IPS DF 4.7 (cell line): ENCODE measurements around the gene NRXN3.

Source experiments
- DNase-seq: peaks from one replicate; pipeline ENCODE4 v3.0.0-alpha.2; 2013; ENCODE audit warnings: low spot score; ENCODE audit errors: extremely low read depth

The NRXN3 gene

DNA sequence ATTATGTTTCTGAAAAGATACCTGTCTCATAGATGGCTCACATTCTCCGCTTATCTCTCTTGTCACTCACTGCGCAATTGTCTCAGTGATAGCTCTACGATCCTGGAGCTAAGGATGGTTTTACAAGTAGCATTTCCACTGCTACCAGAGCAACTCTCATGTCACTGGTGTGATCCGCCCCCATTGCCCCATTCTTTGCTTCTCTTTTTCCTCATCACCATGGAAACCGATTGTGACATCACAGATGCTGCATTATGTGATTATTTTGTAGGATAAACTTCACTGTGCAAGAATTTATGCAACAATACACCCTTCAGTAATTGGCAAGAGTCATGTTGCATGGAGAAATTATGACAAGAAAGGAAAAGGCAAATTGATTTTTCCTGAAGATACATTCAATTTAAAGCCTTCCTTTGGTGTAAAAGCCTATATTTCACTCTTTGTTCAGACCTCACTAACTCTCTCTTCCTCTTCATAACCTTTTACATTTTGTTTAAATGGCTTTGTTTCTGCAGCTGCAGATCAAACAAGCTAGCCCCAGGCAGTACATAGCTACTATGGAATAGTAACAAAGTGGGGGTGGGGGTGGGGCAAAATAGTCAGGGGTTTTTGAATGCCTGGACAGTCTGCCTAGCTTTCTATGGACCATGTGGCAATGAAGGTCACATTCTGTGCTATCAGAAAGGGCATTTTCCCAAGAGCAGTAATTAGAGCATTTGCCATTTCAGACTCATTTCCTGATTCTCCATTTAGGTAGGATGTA lies 539.8 kb downstream of the NRXN3 start:
- no peak for DNase-seq

- DNase-seq = no peak
These were observed 540.8 kb downstream of the NRXN3 start for GRCh38 chr14:78710963-78711362.

DNA sequence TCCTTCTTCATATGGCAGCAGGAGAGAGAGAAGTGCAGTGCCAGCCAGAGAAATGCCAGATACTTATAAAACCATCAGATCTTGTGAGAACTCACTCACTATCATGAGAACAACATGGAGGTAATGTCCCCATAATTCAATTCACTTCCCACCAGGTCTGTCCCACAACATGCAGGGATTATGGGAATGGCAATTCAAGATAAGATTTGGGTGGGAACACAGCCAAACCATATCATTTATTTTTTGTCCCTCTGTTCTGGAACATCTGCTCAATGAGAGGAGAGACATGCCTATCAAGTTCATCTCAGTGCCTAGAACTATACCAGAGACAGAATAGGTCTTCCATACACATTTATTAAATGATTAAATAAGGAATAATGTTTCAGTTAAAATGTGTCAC lies 543.5 kb downstream of the NRXN3 start:
- no peak for DNase-seq

GRCh38 chr14:78714711-78715110 lies 544.5 kb downstream of the NRXN3 start:
- DNase-seq = no peak

GRCh38 chr14:78721756-78722480 lies 551.7 kb downstream of the NRXN3 start:
- no peak for DNase-seq

GRCh38 chr14:78725086-78725485 lies 554.9 kb downstream of the NRXN3 start:
- DNase-seq = no peak

- DNase-seq = no peak
These were observed 566.9 kb downstream of the NRXN3 start for GRCh38 chr14:78737116-78737515.

DNA sequence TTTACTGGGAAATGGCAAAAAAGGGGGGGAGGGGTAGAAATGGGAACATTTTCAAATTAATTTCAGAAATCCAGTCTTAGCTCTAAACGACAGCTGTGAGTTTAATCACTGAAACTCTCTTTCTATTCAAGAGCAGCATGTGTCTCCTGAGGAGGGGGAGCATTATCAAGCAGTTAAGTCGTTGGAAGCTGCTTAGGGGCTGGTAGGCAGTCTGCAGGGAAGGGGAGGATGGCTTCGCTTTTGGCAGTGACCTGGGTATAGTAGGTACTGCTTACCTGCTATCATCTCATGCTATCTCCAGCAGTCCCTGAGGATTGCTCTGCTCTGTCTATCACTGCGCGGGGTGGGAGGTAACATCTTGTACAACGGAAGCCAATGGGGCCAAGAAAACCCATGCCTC lies 567.4 kb downstream of the NRXN3 start:
- no peak for DNase-seq

- DNase-seq = no peak
These were observed 576.0 kb downstream of the NRXN3 start for GRCh38 chr14:78746086-78746595.

- no peak for DNase-seq
These were observed 577.6 kb downstream of the NRXN3 start for GRCh38 chr14:78747813-78748212.

DNA sequence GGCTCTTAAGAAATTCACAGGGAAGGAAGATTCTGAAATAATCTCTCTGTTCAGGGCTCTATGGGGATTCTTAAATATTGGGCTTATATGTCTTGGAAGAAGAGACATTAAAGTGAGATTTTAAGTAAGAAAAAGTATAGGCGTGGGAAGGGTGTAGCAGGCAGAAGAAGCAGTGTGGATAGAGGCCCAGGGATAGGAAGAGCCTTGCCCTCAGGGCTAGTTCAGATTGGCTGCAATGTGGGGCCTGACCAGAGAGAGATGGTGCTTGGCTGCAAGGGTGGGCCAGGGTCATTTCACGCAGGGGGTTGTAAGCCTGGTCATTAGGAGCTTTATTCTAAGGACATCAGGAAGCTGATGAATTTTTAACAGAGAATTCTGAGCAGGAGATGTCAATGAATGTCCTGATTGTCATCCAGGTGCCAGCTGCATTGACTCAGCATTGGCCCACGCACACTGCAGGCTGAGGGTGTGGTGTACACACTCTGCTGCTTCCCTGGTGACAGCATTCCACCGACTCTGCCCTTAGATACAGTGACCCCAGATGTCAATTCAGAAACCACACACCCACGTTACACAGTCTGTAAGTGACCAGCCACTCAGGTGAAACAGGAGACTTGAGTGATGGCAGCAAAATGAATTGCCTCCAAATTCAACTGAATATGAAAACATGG lies 582.5 kb downstream of the NRXN3 start:
- DNase-seq = no peak

DNA sequence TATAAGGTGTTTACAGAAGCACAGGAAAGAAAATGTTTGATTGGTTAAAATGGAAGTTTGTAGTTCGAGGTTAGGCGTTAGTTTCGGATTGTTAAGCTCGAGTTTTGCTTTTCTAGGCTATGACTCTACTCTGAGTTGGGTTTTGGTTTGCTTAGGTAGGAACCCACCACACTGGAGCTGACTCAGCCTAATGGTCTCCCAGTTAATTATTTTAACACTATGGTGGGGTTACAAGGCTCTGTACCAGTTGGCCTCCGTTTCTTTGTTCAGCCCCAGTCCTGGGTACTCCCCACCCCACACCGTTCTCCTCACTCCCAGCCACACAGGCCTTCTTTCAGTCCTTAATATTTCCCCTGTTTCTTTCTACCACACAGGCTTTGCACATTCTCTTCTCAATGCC lies 583.9 kb downstream of the NRXN3 start:
- no peak for DNase-seq

GRCh38 chr14:78758333-78758732 lies 588.2 kb downstream of the NRXN3 start:
- no peak for DNase-seq

DNA sequence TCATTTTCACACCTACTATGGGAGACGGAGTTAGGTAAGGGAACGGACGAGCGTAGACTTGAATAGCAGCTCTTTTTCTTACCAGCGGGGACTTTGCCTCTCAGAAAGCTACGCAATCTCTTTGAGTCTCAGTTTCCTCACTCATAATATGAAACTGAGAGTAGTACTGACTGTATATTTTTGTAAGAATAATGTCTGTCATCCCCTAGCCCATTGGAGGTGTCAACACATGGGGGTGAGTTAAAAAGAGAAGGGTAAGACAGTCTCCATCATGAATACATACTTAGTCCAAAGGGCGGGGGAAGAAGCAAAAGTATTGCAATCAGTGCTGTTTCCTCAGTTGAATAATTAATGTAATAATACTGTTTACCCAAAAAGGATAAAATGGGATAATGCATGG lies 592.2 kb downstream of the NRXN3 start:
- DNase-seq = no peak

DNA sequence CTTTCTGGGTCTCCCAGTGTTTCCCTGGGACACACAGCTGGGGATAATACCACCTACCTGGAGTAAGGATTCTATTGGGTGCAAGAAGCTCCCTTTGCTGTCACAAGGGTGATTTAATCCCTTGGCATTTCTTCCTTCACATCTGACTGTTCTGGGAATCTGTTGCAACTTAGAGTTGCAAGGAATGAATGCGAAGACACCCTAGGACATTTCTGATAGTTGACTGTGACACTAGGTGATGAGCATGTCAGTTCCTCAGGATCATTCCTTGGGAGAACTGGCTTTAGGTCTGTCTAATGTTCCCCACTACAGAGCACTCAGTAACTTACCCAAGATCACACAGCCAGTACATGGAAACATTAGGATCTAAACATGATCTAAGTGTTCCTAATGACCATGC lies 593.6 kb downstream of the NRXN3 start:
- DNase-seq = no peak

DNA sequence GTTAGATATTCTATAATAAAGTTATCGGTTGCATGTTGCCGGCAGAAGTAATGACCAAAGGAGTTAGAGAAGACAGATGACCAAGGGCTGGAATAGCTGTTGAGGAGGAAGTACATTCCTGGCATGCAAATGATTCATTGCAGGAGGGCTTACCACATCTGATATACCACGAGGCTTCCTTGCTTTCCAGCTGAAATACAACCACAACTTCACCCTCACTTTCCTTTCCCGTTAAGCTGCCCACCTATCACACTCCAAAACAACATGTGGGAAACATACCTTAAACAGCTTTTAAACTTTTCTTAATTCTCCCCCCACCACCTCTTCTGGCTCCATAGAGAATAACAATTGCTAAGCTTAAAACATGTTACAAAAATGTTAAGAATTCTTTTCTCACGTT lies 594.1 kb downstream of the NRXN3 start:
- no peak for DNase-seq

DNA sequence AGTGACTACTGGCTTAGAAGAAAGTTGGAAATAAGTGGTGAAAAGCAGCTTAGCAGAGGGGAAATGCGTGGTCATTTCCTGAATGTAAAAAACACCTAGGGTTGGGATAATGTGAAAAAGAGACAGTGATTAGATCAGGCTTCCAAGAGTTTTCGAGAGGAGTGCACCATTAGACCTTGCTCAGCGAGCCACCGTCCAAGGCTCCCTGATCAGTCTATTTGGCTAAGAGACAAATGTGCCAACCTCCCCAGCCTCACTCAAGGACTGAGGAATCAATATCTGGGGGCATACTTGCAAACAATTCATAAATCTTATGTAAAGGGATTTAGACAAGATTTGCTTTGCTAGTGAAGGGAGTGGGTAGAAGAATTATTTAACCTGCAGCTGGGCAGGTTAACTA lies 594.5 kb downstream of the NRXN3 start:
- DNase-seq = no peak

- DNase-seq = no peak
These were observed 597.3 kb downstream of the NRXN3 start for GRCh38 chr14:78767436-78767835.

DNA sequence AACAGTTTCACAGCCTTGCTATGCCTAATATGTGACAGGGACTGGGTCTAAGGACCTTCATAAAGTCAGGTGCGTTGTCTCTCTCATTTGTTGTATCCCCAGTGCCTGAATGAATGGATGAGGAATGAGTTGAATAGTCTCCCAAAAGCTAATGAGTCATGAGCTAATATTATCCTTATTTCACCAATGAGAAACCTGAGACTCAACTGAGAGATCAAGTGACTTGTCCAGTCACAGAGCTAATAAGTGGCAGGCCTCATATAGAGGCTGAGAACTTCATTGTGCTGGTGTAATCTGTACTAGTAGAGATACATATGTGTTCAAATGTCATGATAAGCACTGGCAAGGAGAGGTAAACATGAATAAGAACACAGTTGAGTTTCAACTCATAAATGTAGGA lies 612.4 kb downstream of the NRXN3 start:
- DNase-seq = no peak

DNA sequence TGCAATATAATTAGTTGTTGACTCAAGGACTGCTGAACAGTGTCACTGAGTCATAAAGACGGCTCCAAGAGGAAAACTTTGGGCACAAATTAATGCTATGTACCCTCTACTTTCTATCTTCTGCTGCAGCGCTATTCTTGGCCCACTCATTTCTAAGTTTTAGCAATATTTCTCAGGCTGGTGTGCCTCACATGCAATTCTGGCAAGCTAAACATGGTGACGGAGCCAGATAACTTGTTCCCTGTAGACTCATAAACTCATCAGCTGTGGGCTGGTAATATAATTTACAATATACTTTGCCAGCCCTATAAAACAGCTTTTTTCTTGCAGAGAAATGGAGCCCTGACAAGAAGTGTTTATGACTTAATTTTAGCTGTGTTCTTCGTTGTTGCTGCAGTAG lies 615.1 kb downstream of the NRXN3 start:
- DNase-seq = no peak

DNA sequence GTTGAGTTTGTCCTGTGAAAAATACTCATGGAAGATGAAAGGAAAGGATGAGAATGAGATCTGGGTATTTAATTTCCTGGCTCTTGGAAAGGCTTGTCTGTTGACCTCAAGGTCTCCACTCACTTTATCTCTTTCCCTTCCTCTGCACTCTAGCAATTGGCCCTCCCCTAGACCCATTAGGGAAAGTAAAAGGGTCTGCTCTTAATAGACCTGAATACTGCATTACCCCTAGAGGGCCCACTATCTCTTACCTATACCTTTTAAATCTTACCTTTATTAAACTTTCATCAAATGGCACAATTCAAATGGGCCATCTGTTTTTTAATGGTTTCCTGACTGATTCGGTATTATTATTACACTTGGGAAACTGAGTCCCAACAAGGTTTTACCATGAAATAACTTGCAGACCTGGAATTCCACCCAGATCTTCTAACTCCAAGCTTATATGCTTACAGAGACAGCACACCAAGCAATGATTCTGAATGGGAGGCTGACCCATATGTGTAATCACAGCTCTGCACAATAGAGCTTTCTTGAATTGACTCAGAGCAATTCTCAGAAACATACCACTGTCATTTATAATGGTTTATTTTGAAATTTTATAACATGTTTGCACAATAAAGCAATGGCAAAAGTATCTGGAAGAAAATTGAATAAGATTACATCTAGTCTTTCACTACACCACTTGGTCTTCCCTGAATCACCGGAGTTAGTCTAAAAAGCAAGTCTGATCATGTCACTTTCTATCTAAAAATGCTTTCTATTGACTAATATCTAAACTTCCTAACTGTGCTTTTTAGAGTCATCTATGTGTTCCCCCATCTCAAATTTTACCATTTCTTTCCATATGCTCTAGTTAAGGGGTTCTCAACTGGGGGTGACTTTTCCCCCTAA lies 618.5 kb downstream of the NRXN3 start:
- DNase-seq = no peak
